Measurements from ENCODE around the gene RBM23. TPM values are rescaled to one million over a fixed set of nuclear protein-coding genes. Genes with fewer than 3 reads are reported as not detected.
A peak's percentile ranks its signal among the peaks of the same experiment; 100 is the strongest.

The RBM23 gene
- total and polyA plus RNA-seq, 9 of the 15 experiments (the other 6 are each of a cell fraction or from before 2014, with no cell fraction given) = 46.0 to 102 (median 58.5) TPM

DNA sequence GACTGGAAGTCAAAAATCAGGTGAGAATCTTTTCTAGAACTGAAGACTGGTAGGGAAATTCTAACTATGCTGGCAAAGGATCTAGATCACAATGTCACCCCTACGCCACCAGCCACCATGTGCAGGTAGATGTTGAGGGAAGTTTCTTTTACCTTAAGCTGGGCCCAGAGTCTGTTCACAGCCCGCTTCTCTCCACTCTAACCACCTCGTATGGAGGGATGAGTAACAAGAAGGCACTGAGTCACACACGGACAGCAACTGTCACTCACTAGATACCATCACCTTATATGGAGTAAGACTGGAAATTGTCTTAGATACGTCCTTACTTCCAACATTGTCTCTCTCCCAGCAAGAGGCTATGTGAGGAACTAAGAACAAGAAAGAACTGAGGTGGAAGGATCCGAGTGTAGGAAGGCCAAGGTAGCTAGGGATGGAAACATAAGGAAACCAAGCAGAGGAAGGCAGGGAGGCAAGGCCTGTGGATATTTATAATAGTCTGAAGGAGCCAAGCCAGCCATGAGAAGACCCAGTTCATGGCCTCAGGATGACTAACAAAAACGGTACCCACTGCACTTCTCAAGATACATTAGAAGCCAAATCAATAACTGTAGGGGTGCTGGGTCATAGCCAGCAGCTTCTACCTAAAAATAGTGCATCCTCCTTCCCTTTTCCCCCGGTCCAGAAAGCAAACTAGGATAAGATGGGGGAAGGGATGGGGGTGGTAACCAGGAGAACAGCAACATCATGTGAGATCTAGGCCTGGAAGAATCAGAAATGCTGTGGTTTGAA lies 20.5 kb downstream of the RBM23 start (continued):
- TF ChIP-seq SRSF9 (IDR thresholded peaks at IDR 0.05; ENCODE audit: borderline replicate concordance, low read depth, low read length) (no peak), HNRNPH1 (optimal IDR thresholded peaks at IDR 0.05; ENCODE audit: low read depth, low read length) (no peak), RCOR1 (IDR thresholded peaks at IDR 0.05; ENCODE audit: borderline replicate concordance in 1 of 2, low read depth in 2 of 2, low read length in 2 of 2) (peak in 1 of 2 experiments; percentile 20; a peak in 1 of 4 replicates), PPARD (CRISPR knock-in tag; IDR thresholded peaks at IDR 0.05) (no peak), ZNF778 (CRISPR knock-in tag; IDR thresholded peaks at IDR 0.05) (no peak), MECOM (CRISPR knock-in tag; IDR thresholded peaks at IDR 0.05) (peak; percentile 91), ZNF23 (CRISPR knock-in tag; IDR thresholded peaks at IDR 0.05) (no peak), NFATC3 (IDR thresholded peaks at IDR 0.05) (no peak)
- TF ChIP-seq, protein P1, sequence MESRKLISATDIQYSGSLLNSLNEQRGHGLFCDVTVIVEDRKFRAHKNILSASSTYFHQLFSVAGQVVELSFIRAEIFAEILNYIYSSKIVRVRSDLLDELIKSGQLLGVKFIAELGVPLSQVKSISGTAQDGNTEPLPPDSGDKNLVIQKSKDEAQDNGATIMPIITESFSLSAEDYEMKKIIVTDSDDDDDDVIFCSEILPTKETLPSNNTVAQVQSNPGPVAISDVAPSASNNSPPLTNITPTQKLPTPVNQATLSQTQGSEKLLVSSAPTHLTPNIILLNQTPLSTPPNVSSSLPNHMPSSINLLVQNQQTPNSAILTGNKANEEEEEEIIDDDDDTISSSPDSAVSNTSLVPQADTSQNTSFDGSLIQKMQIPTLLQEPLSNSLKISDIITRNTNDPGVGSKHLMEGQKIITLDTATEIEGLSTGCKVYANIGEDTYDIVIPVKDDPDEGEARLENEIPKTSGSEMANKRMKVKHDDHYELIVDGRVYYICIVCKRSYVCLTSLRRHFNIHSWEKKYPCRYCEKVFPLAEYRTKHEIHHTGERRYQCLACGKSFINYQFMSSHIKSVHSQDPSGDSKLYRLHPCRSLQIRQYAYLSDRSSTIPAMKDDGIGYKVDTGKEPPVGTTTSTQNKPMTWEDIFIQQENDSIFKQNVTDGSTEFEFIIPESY (CRISPR knock-in tag; IDR thresholded peaks at IDR 0.05) = no peak
- TF ChIP-seq, protein P2, sequence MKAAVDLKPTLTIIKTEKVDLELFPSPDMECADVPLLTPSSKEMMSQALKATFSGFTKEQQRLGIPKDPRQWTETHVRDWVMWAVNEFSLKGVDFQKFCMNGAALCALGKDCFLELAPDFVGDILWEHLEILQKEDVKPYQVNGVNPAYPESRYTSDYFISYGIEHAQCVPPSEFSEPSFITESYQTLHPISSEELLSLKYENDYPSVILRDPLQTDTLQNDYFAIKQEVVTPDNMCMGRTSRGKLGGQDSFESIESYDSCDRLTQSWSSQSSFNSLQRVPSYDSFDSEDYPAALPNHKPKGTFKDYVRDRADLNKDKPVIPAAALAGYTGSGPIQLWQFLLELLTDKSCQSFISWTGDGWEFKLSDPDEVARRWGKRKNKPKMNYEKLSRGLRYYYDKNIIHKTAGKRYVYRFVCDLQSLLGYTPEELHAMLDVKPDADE (conservative IDR thresholded peaks at IDR 0.05; ENCODE audit: control insufficient read depth, low read depth, low read length) = no peak
- TF ChIP-seq, protein P3, sequence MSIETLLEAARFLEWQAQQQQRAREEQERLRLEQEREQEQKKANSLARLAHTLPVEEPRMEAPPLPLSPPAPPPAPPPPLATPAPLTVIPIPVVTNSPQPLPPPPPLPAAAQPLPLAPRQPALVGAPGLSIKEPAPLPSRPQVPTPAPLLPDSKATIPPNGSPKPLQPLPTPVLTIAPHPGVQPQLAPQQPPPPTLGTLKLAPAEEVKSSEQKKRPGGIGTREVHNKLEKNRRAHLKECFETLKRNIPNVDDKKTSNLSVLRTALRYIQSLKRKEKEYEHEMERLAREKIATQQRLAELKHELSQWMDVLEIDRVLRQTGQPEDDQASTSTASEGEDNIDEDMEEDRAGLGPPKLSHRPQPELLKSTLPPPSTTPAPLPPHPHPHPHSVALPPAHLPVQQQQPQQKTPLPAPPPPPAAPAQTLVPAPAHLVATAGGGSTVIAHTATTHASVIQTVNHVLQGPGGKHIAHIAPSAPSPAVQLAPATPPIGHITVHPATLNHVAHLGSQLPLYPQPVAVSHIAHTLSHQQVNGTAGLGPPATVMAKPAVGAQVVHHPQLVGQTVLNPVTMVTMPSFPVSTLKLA (conservative IDR thresholded peaks at IDR 0.05) = 0 out of 4 replicates have a peak, but pooled peaks of 1 of the 2 experiments have one; percentile 16
- TF ChIP-seq, protein P4, sequence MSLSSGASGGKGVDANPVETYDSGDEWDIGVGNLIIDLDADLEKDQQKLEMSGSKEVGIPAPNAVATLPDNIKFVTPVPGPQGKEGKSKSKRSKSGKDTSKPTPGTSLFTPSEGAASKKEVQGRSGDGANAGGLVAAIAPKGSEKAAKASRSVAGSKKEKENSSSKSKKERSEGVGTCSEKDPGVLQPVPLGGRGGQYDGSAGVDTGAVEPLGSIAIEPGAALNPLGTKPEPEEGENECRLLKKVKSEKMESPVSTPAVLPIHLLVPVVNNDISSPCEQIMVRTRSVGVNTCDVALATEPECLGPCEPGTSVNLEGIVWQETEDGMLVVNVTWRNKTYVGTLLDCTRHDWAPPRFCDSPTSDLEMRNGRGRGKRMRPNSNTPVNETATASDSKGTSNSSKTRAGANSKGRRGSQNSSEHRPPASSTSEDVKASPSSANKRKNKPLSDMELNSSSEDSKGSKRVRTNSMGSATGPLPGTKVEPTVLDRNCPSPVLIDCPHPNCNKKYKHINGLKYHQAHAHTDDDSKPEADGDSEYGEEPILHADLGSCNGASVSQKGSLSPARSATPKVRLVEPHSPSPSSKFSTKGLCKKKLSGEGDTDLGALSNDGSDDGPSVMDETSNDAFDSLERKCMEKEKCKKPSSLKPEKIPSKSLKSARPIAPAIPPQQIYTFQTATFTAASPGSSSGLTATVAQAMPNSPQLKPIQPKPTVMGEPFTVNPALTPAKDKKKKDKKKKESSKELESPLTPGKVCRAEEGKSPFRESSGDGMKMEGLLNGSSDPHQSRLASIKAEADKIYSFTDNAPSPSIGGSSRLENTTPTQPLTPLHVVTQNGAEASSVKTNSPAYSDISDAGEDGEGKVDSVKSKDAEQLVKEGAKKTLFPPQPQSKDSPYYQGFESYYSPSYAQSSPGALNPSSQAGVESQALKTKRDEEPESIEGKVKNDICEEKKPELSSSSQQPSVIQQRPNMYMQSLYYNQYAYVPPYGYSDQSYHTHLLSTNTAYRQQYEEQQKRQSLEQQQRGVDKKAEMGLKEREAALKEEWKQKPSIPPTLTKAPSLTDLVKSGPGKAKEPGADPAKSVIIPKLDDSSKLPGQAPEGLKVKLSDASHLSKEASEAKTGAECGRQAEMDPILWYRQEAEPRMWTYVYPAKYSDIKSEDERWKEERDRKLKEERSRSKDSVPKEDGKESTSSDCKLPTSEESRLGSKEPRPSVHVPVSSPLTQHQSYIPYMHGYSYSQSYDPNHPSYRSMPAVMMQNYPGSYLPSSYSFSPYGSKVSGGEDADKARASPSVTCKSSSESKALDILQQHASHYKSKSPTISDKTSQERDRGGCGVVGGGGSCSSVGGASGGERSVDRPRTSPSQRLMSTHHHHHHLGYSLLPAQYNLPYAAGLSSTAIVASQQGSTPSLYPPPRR (CRISPR knock-in tag; IDR thresholded peaks at IDR 0.05; ENCODE audit: borderline replicate concordance) = no peak

Data from K562 (cell line).